Progenitor cell of endocrine pancreas (in vitro differentiated cells): Measurements from ENCODE around the gene COL24A1. TPM values are rescaled to one million over a fixed set of nuclear protein-coding genes. Genes with fewer than 3 reads are reported as not detected.
"Not testable (repeated sequence)": the region's sequence is repeated elsewhere in the genome, so short reads cannot be mapped to it uniquely, and the experiment has no call there.

Experiments
- DNase-seq: peaks from one replicate; pipeline ENCODE4 v3.0.0; 2021; ENCODE audit warnings: low spot score; ENCODE audit not compliant: unreplicated experiment
- H3K27ac Mint-ChIP-seq: 2 replicates; pipeline ENCODE4 v1.8.0; 2021; ENCODE audit warnings: mild to moderate bottlenecking, moderate library complexity, mixed read lengths
- H3K27me3 Mint-ChIP-seq: 2 replicates; pipeline ENCODE4 v1.8.0; 2021; ENCODE audit warnings: mixed read lengths
- H3K36me3 Mint-ChIP-seq: 2 replicates; pipeline ENCODE4 v1.8.0; 2022; ENCODE audit warnings: mixed read lengths; ENCODE audit not compliant: insufficient read depth
- H3K4me1 Mint-ChIP-seq: 2 replicates; pipeline ENCODE4 v1.8.0; 2021; ENCODE audit warnings: low read depth, mixed read lengths
- H3K4me3 Mint-ChIP-seq: 2 replicates; pipeline ENCODE4 v1.8.0; 2021; ENCODE audit warnings: low read depth, mild to moderate bottlenecking, moderate library complexity, mixed read lengths
- H3K9me3 Mint-ChIP-seq: 2 replicates; pipeline ENCODE4 v1.8.0; 2021; ENCODE audit warnings: low read depth, mixed read lengths
- CTCF ChIP-seq: fragments of 200-600 bp; sonication (generic); IDR thresholded peaks from one replicate; pipeline ENCODE4 v1.5.0; 2021; ENCODE audit warnings: antibody characterized with exemption, mild to moderate bottlenecking; ENCODE audit not compliant: unreplicated experiment
- total RNA-seq: library from RNA; stranded (reverse); gene quantifications from 2 replicates; pipeline ENCODE4 v1.2.1, GENCODE V29; 2021

The COL24A1 gene
- total RNA-seq, 1 donor from 2014 or later = 1.1 TPM

GRCh38 chr1:85975912-85976371 lies 180.6 kb downstream of the COL24A1 start:
- Mint-ChIP-seq H3K4me1 (no peaks in the 10 kb centered on the region), H3K4me3 (no peak overlapping the region), H3K27me3 (no peaks in the 10 kb centered on the region), H3K9me3 (peaks cover 22% of the 10 kb centered on the region), H3K27ac (no peak overlapping the region), H3K36me3 (no peaks in the 10 kb centered on the region)
- TF ChIP-seq CTCF = no peak
- no peak for DNase-seq

- no peak overlapping the region for H3K4me3 Mint-ChIP-seq
Observed at GRCh38 chr1:85962457-85962856, 194.1 kb downstream of the COL24A1 start.

GRCh38 chr1:85957760-85958159 lies 198.8 kb downstream of the COL24A1 start:
- no peak overlapping the region for H3K27ac Mint-ChIP-seq
- no peak for DNase-seq
- H3K36me3 Mint-ChIP-seq = no peaks in the 10 kb centered on the region
- no peaks in the 10 kb centered on the region for H3K9me3 Mint-ChIP-seq
- H3K27me3 Mint-ChIP-seq = no peaks in the 10 kb centered on the region
- TF ChIP-seq CTCF = no peak
- H3K4me3 Mint-ChIP-seq = no peak overlapping the region
- no peaks in the 10 kb centered on the region for H3K4me1 Mint-ChIP-seq

More at GRCh38 chr1:85962457-85962856, 194.1 kb downstream of the COL24A1 start:
- Mint-ChIP-seq H3K27ac (no peak overlapping the region), H3K27me3 (no peaks in the 10 kb centered on the region), H3K36me3 (no peaks in the 10 kb centered on the region), H3K4me1 (no peaks in the 10 kb centered on the region), H3K9me3 (no peaks in the 10 kb centered on the region)
- no peak for TF ChIP-seq CTCF
- no peak for DNase-seq

- not testable (repeated sequence) for DNase-seq, H3K4me3 Mint-ChIP-seq, H3K9me3 Mint-ChIP-seq, H3K27me3 Mint-ChIP-seq, H3K4me1 Mint-ChIP-seq, H3K36me3 Mint-ChIP-seq, H3K27ac Mint-ChIP-seq
Observed at GRCh38 chr1:85955218-85955617, 201.4 kb downstream of the COL24A1 start.

- H3K27ac Mint-ChIP-seq = no peak overlapping the region
- H3K4me3 Mint-ChIP-seq = no peak overlapping the region
- DNase-seq = no peak
- no peaks in the 10 kb centered on the region for H3K9me3 Mint-ChIP-seq
- no peaks in the 10 kb centered on the region for H3K27me3 Mint-ChIP-seq
- TF ChIP-seq CTCF = no peak
- H3K4me1 Mint-ChIP-seq = no peaks in the 10 kb centered on the region
- H3K36me3 Mint-ChIP-seq = no peaks in the 10 kb centered on the region
Observed at GRCh38 chr1:85952460-85952859, 204.1 kb downstream of the COL24A1 start.

- Mint-ChIP-seq H3K36me3 (no peaks in the 10 kb centered on the region), H3K27ac (no peak overlapping the region), H3K27me3 (no peaks in the 10 kb centered on the region), H3K4me3 (no peak overlapping the region), H3K9me3 (no peaks in the 10 kb centered on the region), H3K4me1 (no peaks in the 10 kb centered on the region)
- TF ChIP-seq CTCF = no peak
- DNase-seq = no peak
Observed at GRCh38 chr1:85947186-85947585, 209.4 kb downstream of the COL24A1 start.
